Neuronal stem cell (in vitro differentiated cells): ENCODE measurements around the gene ST6GALNAC3.
"Not testable (repeated sequence)": the region's sequence is repeated elsewhere in the genome, so short reads cannot be mapped to it uniquely, and the experiment has no call there.

Experiments used
- DNase-seq: peaks from one replicate; pipeline ENCODE4 v3.0.0-alpha.2; 2013; ENCODE audit warnings: low spot score
- H2AFZ ChIP-seq: one replicate; pipeline ENCODE4 v1.6.1; 2013; ENCODE audit warnings: mild to moderate bottlenecking, low read length, inconsistent platforms
- H2AK5ac ChIP-seq: 2 replicates; pipeline ENCODE4 v1.6.1; 2013; ENCODE audit warnings: low read depth, mild to moderate bottlenecking, inconsistent platforms, low read length, moderate library complexity, mixed read lengths
- H2BK120ac ChIP-seq: 2 replicates; pipeline ENCODE4 v1.6.1; 2013; ENCODE audit warnings: low read depth, mild to moderate bottlenecking, inconsistent platforms, low read length, moderate library complexity, mixed read lengths
- H2BK12ac ChIP-seq: one replicate; pipeline ENCODE4 v1.6.1; 2013; ENCODE audit warnings: low read length, inconsistent platforms
- H2BK15ac ChIP-seq: 2 replicates; pipeline ENCODE4 v1.6.1; 2013; ENCODE audit warnings: mild to moderate bottlenecking, low read length, inconsistent platforms, mixed read lengths
- H2BK5ac ChIP-seq: one replicate; pipeline ENCODE4 v1.6.1; 2013; ENCODE audit warnings: inconsistent platforms, mild to moderate bottlenecking, low read length, moderate library complexity
- H3K14ac ChIP-seq: one replicate; pipeline ENCODE4 v1.6.1; 2013; ENCODE audit warnings: low read length, inconsistent platforms
- H3K18ac ChIP-seq: 2 replicates; pipeline ENCODE4 v1.6.1; 2013; ENCODE audit warnings: low read length, inconsistent platforms
- H3K23ac ChIP-seq: 2 replicates; pipeline ENCODE4 v1.6.1; 2013; ENCODE audit warnings: low read depth, mild to moderate bottlenecking, mixed read lengths, low read length, inconsistent platforms; ENCODE audit not compliant: poor library complexity
- H3K27ac ChIP-seq: replicated peaks from 3 replicates; pipeline ENCODE4 v1.5.1; 2013; ENCODE audit warnings: low read length, inconsistent platforms
- H3K27me3 ChIP-seq, 3 experiments: 2 replicates each; pipeline ENCODE4 v1.6.1; 2013; ENCODE audit warnings: low read length in 3 of 3, mild to moderate bottlenecking in 2 of 3, inconsistent platforms in 1 of 3, low read depth in 1 of 3, mixed read lengths in 1 of 3, moderate library complexity in 1 of 3; ENCODE audit not compliant: control insufficient read depth in 3 of 3, insufficient read depth in 3 of 3
- H3K36me3 ChIP-seq, 2 donors: replicated peaks in 1 of 2; 2 replicates each; pipeline ENCODE4 v1.6.1; 2013; ENCODE audit warnings: low read length in 2 of 2; ENCODE audit not compliant: control insufficient read depth in 2 of 2, insufficient read depth in 2 of 2
- H3K4ac ChIP-seq: 2 replicates; pipeline ENCODE4 v1.6.1; 2013; ENCODE audit warnings: inconsistent platforms, mild to moderate bottlenecking, low read length, moderate library complexity
- H3K4me1 ChIP-seq, 2 donors: 1 replicate in 1 of 2; 2 replicates in 1 of 2; pipeline ENCODE4 v1.6.1; 2013; ENCODE audit warnings: low read length in 2 of 2, low read depth in 1 of 2; ENCODE audit not compliant: control insufficient read depth in 2 of 2, insufficient read depth in 1 of 2
- H3K4me2 ChIP-seq: one replicate; pipeline ENCODE4 v1.6.1; 2013; ENCODE audit warnings: mild to moderate bottlenecking, low read length, inconsistent platforms; ENCODE audit not compliant: insufficient read depth, poor library complexity, severe bottlenecking
- H3K4me3 ChIP-seq, 2 donors: 2 replicates each; pipeline ENCODE4 v1.5.1; 2013; ENCODE audit warnings: low read length in 2 of 2, mild to moderate bottlenecking in 2 of 2, inconsistent platforms in 1 of 2, moderate library complexity in 1 of 2
- H3K79me1 ChIP-seq: one replicate; pipeline ENCODE4 v1.6.1; 2013; ENCODE audit warnings: low read depth, mild to moderate bottlenecking, inconsistent platforms, low read length, moderate library complexity
- H3K9ac ChIP-seq: one replicate; pipeline ENCODE4 v1.6.1; 2013; ENCODE audit warnings: mild to moderate bottlenecking, low read depth, low read length, inconsistent platforms; ENCODE audit not compliant: poor library complexity
- H3K9me3 ChIP-seq, 2 donors: replicated peaks in 1 of 2; 2 replicates each; pipeline versions ENCODE3 to v1.6.1; 2013; ENCODE audit warnings: low read length in 2 of 2, mild to moderate bottlenecking in 2 of 2, inconsistent platforms in 1 of 2, low read depth in 1 of 2, mixed read lengths in 1 of 2, moderate library complexity in 1 of 2; ENCODE audit not compliant: control insufficient read depth in 2 of 2, insufficient read depth in 1 of 2
- H4K8ac ChIP-seq: one replicate; pipeline ENCODE4 v1.6.1; 2013; ENCODE audit warnings: low read depth, mild to moderate bottlenecking, inconsistent platforms, low read length, moderate library complexity
- H4K91ac ChIP-seq: one replicate; pipeline ENCODE4 v1.6.1; 2013; ENCODE audit warnings: low read length, low read depth, mild to moderate bottlenecking, inconsistent platforms; ENCODE audit not compliant: poor library complexity
- WGBS, 2 donors: extraction: QIAGEN DNeasy Blood & Tissue Kit; methylation state at CpG; one replicate each; pipeline ENCODE4 v1.1.7; 2013; ENCODE audit warnings: missing lambda C conversion rate in 2 of 2, mixed read lengths in 1 of 2; ENCODE audit not compliant: insufficient read length in 2 of 2, insufficient replicate concordance in 1 of 2; ENCODE audit errors: extremely low coverage in 2 of 2; 5-methylcytosine and 5-hydroxymethylcytosine counted together

Gene ST6GALNAC3

DNA sequence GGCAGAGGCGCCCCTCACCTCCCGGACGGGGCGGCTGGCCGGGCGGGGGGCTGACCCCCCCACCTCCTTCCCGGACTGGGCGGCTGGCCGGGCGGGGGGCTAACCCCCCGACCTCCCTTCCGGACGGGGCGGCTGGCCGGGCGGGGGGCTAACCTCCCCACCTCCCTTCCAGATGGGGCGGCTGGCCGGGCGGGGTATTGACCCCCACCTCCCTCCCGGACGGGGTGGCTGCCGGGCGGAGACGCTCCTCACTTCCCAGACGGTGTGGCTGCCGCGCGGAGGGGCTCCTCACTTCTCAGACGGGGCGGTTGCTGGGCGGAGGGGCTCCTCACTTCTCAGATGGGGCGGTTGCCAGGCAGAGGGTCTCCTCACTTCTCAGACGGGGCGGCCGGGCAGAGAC, 37.8 kb downstream of the ST6GALNAC3 start:
- H2BK5ac ChIP-seq, H4K91ac ChIP-seq: not testable (repeated sequence)
- WGBS, 2 donors = no CpG with 5 or more reads among the region's 35 CpGs

DNA sequence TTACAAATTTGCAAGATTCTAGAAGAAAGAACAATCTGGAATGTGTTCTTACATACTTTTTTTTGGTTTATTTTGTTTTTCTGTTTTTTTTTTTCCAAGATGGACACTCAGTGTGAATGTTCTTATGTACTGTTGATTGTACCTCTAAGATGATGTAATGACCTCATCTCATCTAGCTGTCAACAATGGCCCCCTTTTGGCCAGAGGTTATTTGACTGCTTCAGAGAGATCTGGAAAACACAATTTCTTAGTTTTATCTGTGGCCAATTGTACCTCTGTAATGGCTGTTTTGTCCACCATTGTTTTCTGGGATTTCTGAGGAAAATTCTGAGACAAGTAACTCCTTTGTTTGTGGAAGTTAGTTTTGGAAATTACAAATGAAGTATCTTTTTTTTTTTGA, 38.9 kb downstream of the ST6GALNAC3 start:
- no peaks in the 10 kb centered on the region for H3K9me3 ChIP-seq
- no peak overlapping the region for H3K23ac ChIP-seq
- H3K4me1 ChIP-seq = peaks cover 0 to 6% of the 10 kb centered on the region in 2 donors
- H3K9ac ChIP-seq = no peak overlapping the region
- no peak overlapping the region for H2BK120ac ChIP-seq
- no peaks in the 10 kb centered on the region for H3K36me3 ChIP-seq
- no peak overlapping the region for H3K4ac ChIP-seq
- H3K4me3 ChIP-seq = no peak overlapping the region
- no peak overlapping the region for H4K91ac ChIP-seq
- H4K8ac ChIP-seq = no peak overlapping the region
- H3K27ac ChIP-seq = no peak overlapping the region
- no peak overlapping the region for H2BK12ac ChIP-seq
- no peak for DNase-seq
- no peak overlapping the region for H2AK5ac ChIP-seq
- no peak overlapping the region for H2BK5ac ChIP-seq
- H3K4me2 ChIP-seq = no peak overlapping the region
- no peak overlapping the region for H2AFZ ChIP-seq
- no peaks in the 10 kb centered on the region for H3K79me1 ChIP-seq
- H3K18ac ChIP-seq = no peak overlapping the region
- H2BK15ac ChIP-seq = no peak overlapping the region
- no peak overlapping the region for H3K14ac ChIP-seq
- no peaks in the 10 kb centered on the region for H3K27me3 ChIP-seq

More for the DNA sequence above, 37.8 kb downstream of the ST6GALNAC3 start:
- H3K36me3 ChIP-seq, H3K4me3 ChIP-seq, H3K27me3 ChIP-seq, H3K18ac ChIP-seq, H3K9ac ChIP-seq, H4K8ac ChIP-seq, H3K4me2 ChIP-seq, H2BK120ac ChIP-seq, H3K9me3 ChIP-seq, H3K4me1 ChIP-seq, DNase-seq, H3K4ac ChIP-seq, H3K79me1 ChIP-seq, H2AK5ac ChIP-seq, H2BK12ac ChIP-seq, H2AFZ ChIP-seq, H3K27ac ChIP-seq, H3K23ac ChIP-seq, H2BK15ac ChIP-seq, H3K14ac ChIP-seq: not testable (repeated sequence)

DNA sequence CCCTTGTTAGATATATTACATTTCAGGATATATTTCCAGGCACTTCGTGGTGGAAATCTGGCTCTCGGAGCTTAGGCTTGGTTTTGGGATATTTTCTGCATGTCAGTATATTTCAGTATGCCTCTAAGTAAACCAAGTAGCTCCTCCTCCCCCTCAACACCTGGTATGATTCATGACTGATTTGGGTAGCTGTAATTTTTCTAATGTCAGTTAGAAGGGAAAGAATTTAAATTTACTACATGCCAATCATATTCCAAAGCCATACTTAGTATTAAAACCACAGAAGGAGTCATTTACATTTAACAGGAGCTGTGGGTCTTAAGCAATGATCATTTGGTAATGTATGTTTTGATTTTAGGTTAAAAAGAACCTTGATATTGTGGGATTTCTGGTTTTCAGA, 40.6 kb downstream of the ST6GALNAC3 start:
- Histone ChIP-seq H3K79me1 (no peaks in the 10 kb centered on the region), H3K27ac (no peak overlapping the region), H2BK15ac (no peak overlapping the region), H2AFZ (no peak overlapping the region), H3K4me2 (no peak overlapping the region), H2AK5ac (no peak overlapping the region), H2BK5ac (no peak overlapping the region), H3K9ac (no peak overlapping the region), H2BK12ac (no peak overlapping the region), H4K91ac (no peak overlapping the region), H3K9me3 (no peaks in the 10 kb centered on the region), H3K14ac (no peak overlapping the region), H3K18ac (no peak overlapping the region), H4K8ac (no peak overlapping the region), H3K36me3 (no peaks in the 10 kb centered on the region), H2BK120ac (no peak overlapping the region), H3K4ac (no peak overlapping the region), H3K4me1 (peaks cover 0 to 4% of the 10 kb centered on the region in 2 donors), H3K27me3 (no peaks in the 10 kb centered on the region), H3K23ac (no peak overlapping the region), H3K4me3 (no peak overlapping the region)
- no peak for DNase-seq
- no CpG with 5 or more reads among the region's 2 CpGs for WGBS, 2 donors

DNA sequence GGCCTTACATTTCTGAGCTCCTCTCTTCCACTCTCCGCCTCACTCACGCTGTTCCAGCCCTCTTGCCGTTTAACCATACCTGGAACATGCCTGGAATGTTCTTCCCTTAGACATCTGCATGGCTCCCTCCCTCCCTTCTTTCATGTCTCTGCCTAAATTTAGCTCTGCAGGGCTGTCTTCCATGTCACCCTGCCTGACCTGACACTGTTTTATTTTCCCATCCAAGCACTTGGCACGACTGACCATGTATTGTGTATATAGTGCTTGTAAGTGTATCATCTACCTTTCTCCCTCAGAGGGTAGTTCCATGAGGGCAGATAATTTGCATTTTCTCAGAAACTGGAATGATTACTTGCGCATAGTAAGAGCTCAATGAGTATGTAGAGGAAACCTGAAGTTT, 47.3 kb downstream of the ST6GALNAC3 start:
- H3K14ac ChIP-seq = no peak overlapping the region
- H2BK15ac ChIP-seq = no peak overlapping the region
- H4K91ac ChIP-seq = no peak overlapping the region
- no peaks in the 10 kb centered on the region for H3K27me3 ChIP-seq
- no peak overlapping the region for H3K23ac ChIP-seq
- no peak overlapping the region for H4K8ac ChIP-seq
- no peak overlapping the region for H2BK5ac ChIP-seq
- no peak overlapping the region for H2BK12ac ChIP-seq
- no peak overlapping the region for H3K4me2 ChIP-seq
- DNase-seq = no peak
- H3K36me3 ChIP-seq = no peaks in the 10 kb centered on the region
- no peaks in the 10 kb centered on the region for H3K9me3 ChIP-seq
- peaks cover 0 to 2% of the 10 kb centered on the region in 2 donors for H3K4me1 ChIP-seq
- no peak overlapping the region for H2AK5ac ChIP-seq
- H3K4me3 ChIP-seq = no peak overlapping the region
- H2BK120ac ChIP-seq = no peak overlapping the region
- no peak overlapping the region for H2AFZ ChIP-seq
- no CpG with 5 or more reads among the region's 5 CpGs for WGBS, 2 donors
- H3K9ac ChIP-seq = no peak overlapping the region
- no peaks in the 10 kb centered on the region for H3K79me1 ChIP-seq
- no peak overlapping the region for H3K4ac ChIP-seq
- H3K27ac ChIP-seq = no peak overlapping the region
- H3K18ac ChIP-seq = no peak overlapping the region
